Measurements from ENCODE around the gene C13orf46.

C13orf46 gene

DNA sequence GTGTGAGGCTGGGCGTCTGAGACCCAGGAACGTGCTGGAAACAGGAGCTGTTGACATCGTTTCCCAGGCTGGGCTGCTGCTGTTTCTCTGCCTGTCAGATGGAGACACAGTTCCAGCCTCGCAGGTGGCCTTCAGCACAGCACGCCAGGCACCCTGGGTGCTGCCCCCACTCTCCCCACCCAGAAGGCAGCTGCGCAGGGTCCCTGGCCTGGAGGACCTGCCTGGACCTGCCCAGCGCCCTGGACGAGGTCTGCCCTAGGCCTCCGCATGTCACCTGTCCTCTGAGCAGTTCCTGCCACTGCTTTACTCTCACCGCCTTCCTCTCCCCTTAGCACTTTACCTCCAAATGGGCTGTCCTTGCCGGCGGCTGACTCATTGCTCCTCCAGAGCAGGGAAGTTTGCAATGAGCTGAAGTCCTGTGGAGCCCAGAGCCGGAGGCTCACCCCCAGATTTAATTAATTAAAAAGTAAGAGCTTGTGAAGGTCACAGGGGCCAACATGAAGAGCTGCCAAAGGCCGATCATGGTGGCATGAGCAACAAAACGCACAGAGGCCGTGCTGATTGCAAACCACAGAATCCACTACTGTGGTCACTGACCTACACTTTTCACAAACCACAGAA lies 32.2 kb downstream of the C13orf46 start:
- no peak for DNase-seq

DNA sequence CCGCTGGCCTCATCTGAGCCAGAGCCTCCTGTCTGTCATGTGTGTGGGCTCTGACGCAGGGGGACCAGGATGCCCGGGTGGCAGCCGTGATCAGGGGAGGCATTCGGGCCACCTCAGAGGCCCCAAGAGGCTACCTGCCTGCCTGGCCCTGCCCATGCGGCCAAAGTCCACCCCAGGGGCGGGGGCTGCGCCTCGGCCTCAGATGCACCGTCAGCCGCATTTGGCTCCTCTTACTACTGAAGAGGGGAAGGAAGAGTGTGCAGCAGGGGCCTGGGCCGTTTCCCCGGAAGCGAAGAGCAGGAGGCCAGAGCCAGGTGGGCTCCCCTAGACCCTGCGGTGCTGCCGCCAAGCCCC lies 34.0 kb downstream of the C13orf46 start:
- no peak for DNase-seq

DNA sequence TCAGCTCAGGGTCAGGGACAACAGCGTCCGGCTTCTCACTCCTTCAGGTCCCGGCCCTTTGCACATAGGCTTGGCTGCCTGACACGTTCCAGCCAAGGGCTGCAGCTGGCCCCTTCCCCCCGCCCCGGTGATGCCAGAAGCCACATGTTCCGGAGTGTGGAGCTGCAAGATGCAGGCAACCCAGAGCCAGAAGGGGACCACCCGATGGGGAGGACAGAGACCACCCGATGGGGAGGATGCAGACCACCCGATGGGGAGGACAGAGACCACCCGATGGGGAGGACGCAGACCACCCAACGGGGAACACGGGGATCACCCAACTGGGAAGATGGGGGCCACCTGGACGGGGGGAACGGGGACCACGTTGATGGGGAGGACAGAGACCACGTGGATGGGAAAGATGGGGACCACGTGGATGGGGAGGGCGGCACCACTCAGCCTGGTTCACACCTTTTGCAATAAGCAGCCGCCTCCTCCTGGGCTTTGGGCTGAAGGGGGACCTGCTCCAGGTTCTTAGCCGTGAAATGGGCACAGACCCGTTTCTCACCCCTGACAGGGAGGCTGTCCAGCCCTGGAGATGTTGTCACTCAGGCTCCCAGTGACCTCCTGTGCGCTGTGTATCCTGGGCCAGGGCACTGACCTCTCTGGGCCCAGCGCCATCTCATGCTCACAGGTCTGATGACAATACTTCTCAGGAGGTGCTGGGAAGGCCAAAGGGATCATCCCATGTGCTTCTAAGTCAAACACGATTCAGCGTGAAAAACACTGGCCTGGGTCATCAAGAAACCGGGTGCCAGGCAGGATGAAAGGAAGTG lies 34.5 kb downstream of the C13orf46 start:
- DNase-seq, result no peak

DNA sequence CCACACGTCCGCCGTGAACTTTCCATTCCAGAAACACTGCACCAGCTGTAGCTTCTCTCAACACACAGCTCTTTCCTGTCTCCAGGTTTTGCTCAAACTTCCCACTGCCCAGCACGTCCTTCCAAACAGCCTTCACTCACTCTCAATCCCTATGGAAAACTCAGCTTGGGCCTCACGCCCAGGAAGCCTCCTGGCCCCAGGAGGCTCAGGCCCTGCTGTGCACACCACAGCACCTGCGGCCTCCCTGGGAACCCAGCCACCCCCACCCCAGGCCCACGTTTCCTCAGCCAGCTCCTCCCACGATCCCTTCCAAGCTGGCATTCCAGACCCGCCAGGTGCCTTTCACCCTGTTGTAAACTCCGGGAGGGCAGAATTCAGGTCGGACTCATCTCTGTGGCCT lies 35.2 kb downstream of the C13orf46 start:
- no peak for DNase-seq

DNA sequence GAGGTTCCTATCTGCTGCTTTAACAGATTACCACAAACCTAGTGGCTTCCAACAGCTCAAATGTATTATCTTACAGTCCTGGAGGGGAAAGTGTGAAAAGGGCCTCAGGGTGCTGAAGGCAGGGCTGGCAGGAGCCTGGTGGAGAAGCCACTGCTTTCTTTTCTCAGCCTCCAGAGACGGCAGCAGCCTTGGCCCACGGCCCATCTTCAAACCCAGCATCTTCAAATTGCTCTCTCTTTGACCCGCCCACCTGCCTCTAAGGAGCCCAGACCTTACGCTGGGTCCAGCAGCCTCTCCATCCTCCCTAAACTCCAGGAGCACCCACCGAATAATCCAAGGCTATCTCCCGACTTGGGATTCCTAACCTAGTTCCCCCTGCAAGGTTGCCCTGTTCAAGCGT lies 35.6 kb downstream of the C13orf46 start:
- no peak for DNase-seq

DNA sequence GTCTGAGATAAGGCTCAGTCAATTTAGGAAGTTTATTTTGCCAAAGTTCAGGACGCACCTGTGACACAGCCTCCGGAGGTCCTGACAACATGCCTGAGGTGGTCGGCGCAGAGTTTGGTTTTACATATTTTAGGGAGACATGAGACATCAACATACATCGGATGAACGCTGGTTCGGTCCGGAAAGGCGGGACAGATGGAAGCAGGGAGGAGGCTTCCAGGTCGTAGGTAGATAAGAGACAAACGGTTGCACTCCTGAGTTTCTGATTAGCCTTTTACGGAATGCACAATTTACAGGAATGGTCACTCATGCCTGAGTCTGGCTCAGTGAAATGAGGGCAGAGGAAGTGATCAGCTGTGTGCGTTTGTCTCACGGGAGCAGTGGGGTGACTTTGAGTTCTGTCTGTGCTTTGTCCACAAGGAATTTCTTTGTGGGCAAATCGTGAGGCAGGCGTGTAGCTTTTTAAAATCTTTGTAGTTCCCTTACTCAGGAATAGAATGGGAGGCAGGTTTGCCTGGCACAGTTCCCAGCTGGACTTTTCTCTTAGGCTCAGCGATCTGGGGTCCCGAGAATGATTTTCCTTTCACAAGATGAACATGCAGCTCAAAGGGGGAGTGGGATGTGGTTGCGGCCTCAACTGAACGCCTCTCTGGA lies 36.2 kb downstream of the C13orf46 start:
- no peak for DNase-seq

DNA sequence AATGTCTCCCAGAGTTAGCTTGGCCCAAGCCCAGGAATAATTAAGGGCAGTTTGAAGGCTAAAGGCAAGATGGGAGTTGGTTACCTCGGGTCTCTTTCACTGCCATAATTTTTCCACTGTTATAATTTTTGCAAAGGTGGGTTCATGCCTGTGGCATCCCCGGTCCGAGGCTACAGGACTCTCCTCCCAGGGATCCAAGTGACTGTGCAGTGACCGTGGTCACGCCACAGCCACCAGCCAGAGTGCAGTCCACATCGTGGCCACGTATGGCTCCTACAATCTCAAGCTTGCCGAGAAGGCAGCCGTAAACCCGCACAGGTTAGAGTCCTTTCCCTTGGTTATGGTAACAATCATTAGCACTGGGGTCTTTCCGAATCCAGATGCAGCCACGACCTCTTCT lies 36.8 kb downstream of the C13orf46 start:
- no peak for DNase-seq

DNA sequence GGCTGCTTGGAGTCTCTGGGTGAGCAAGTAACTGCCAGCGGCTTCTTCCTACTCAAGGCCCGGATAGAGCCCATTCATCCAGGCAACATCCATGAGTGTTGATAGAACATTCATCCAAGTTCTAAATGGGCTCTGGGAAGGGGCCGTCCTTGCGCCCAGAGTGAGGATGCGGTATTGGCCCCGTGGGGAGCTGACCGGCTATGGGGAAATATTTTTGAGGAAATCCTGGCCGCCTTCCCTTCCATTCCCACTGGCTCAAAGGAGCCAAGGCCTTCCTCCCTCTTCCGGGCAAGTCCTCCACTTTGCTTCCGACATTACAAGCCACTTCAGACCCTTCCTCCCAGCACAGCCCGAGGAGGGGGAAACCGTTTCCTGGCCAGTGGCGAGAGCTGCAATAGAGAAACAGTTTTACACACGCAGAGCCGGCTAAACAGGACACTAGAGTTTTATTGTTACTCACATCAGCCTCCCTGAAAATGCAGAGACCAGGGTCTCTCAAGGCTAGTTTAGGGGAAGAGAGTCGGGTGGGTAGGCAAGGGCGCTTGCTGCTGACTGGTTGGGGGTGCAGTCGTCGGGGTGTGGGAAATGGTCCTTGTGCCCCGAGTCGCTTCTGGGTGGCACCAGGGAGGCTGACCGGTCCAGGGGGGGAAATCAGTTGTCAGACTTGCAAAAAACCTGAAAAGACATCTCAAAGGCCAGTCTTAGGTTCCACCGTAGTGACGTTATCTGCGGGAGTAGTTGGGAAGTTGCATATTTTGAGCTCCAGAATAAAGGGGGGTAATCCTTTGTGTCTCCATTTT lies 37.5 kb downstream of the C13orf46 start:
- no peak for DNase-seq

DNA sequence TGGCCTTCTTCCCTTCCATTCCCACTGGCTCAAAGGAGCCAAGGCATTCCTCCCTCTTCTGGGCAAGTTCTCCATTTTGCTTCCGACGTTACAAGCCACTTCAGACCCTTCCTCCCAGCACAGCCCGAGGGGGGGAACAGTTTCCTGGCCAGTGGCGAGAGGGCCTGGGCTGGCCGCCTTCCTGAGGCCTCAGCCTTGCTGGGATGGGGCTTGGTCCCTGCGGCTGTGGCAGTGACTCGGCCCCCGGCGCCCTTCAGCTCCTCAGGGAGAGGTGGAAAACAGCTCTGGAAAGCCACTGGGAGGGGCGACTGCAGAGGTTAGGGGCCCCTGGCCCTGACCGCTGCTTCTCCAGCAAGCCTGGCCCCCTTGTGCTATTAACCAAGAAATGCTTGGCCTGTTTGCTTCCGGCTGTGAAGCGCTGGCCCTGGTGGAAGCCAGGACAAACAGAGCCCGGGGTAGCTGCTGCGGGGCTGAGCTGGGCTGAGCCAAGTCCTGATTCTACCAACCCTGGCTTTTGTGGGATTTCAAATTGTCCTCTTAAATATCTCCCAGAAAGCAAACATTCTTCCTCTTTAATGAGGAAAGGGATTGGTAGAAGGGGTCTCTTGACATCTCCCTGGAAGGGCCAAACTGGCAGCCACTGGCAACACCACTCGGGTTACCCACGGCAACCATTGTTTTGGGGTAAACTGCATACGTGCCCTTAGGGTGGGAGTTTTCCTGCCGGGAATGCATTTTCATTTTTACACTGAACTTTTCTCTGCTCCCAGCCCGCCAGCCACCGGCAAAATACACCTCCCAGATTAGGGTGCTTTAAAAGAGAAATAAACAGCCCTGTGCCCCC lies 38.7 kb downstream of the C13orf46 start:
- no peak for DNase-seq

DNA sequence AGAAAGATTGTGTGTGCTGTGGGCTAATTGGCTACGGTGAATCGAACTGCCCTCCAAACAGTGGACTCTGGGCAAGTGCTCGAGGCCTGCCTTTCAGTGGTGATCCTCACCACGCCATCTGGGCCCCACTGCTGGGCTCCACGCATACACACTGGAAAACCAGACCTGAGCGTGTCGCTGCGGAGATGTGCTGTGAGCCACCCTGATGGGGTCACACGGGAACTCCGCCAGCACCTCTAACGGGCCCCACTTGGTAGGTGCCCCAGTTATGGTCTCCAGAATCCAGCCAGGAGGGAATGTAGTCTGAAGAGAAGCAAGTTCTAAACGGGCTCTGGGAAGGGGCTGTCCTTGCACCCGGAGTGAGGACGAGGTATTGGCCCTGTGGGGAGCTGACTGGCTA lies 39.3 kb downstream of the C13orf46 start:
- DNase-seq, result no peak

DNA sequence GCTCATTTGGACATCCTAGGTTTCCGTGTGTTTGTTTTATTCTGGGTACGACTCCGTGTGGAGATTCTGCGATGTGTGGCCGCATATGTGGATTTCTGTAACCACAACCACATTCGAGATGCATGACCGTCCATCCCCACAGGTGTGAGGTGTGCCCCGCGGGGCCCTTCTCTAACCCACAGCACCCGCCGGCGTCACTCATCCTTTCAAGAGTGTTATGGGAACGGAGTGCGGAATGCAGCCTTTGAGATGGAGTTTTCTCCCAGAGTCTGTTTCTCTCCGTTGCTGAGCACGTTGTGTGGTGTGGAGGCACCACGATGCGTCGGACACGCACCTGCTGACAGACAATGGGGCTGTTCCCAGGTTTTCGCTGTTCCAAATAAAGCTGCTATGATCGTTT lies 40.0 kb downstream of the C13orf46 start:
- no peak for DNase-seq

DNA sequence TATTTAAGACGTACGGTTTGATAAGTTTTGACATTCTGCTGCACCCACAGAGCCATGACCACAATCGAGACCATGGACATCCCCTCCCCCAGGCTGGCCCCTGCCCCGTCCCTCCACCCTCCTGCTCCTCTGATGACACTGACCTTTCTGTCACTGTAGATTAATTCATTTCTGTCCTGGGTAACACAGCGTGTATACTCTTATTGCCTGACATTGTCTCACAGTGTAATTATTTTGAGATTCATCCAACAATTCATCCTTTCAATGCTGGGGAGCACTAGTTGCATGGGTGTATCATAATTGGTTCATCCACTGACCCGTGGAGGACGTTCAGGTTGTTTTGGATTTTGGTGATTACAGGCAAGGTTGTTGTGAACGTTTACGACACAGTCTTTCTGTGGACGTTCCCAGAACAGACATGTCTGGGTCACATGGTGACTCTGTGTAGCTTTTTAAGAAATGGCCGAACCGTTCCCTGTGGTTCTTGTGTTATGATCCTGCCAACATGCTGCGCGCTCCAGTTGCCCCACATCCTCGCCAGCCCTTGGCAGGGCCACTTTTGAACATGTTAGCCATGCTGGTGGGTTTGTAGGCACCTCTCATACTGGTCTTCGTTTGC lies 41.9 kb downstream of the C13orf46 start:
- no peak for DNase-seq

DNA sequence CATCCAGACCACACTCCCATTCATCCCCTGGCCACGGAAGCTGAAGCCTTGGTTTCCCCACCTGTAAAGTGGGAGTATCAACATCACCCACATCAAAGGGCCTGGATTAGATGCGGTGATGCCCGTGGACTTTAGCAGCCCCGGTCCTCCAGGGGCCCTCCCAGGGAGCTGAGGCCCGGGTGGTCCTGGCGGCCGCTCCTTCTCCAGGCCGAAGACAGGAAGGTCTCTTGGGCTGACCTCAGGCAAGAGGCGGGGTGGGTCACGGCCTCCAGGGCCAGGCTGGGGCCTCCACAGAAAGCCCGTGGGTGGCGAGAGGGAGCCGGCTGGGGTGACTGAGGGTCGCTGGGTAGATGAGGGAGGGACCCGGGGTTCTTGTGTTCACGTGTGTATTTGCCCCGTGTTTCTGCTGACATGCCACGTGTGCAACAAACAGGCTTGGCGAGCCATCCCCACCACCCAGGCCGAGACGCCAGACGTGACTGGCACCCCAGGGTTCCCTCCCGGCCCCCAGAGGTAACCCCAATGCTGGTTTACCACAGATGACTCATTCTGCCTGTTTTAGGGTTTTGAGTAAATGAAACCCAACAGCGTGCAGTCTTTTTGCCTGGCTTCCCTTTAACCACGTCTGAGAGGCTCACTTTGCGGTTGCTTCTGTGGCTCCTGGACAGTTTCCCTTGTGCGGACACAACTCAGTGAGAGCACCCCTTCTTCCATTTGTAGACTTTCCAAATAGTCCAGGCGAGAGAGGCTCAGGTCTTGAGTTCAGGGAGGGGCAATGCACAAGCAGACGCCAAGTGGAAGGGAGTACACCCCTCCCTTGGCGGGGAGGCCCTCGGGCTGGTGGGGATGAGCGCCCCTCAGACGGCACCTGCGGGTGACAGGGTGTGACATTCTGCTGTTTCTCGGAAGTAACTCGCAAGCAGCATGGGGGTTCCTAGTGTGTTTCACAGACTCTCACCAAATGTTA lies 42.9 kb downstream of the C13orf46 start:
- DNase-seq, result no peak

DNA sequence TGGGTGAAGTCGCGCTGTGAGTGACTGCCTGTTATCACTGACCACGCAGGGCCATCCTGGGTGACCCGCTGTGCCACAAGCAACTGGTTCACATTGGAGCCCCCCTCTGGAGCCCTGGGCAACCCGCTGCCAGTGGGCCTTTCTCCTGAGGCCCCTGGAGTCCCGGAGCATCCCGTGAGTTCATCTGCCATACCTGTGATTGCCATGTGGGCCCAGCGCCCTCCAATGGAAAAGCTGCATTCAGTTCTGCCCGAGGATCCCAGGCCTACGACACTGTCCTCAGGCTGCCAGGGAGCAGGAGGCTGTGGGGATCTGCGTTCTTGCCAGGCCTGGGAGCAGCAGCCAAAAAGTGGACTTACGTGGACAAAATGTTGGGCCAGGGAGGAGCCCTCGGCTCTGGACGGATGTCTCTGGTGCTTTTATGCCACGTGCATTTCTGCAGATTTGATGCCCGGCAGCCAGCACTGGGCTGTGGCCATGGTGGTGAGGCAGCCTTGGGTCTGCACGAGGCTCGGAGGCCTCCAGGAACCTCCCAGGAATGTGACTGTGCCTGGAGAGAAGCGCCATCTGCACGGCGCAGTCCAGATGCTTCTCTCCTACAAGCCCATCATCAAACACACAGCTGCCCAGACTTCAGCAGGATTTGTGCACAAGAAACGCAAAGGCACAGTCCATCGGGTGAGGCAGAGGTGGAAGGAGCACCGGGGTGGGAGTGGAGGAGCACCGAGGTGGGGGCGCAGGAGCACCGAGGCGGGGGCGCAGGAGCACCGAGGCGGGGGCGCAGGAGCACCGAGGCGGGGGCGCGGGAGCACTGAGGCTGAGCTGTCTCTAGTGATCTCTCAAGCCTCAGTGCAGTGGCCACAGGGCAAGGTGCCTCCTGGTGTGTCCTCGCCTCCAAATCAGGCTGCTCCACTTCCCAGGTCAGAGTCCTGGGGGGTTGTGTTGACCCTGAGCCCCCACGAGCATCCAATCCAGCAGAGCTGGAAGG lies 44.0 kb downstream of the C13orf46 start:
- DNase-seq, result no peak

DNA sequence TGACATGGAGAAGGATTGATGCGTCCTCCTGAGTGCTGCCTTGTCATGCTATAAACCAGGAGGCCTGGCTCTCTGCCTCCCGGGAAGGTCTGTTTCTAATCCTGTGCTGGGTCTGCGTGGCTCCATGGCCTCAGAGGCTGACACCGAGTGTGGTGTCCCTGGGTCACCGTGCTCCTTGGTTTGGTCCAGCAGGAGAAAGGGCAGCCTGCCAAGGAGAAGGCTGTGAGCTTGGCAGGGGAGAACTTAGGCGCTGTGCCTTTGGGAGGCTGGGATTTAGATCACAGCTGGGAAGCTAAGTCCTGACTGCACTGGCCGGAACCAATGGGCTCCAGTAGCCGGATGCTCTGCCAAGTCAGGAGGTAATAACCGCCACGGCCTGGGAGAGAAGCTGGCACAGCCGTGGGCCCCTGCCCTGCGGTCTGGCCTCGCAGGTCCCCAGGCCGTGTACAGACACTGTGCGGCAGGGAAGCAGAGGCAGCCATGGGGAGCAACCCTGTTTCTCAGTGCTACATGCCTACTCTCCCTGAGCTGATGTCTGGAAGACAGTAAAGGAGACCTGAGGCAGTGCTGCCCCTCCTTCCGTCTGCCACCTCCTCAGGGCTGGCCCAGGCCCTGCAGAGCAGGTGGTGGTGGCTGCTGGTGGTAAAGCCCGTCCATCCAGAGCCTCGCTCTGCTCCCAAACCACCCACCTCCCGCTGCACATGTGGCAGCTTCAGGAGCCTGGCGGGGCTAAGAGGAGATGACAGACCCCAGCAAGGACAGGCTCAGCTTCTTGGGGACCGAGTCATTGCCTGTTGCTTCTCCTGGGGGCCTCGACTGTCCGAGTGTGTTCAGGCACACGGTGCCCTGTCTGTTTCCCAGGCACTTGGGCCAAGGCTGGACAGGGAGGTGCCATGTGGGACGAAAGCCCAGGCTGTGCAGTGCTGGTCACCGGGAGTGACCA lies 44.9 kb downstream of the C13orf46 start:
- DNase-seq, result peak in 48 of 58 donors; percentile 18 to 84 (median 52)
